K562 (cell line): ENCODE results near the gene OLFM4. TPM values are rescaled to one million over a fixed set of nuclear protein-coding genes. Genes with fewer than 3 reads are reported as not detected.

Experiments
- ATAC-seq: fragments of 200-7000 bp; cut with Tn5 transposase; 3 replicates; pipeline ENCODE4 v1.9.1; 2020; ENCODE audit warnings: moderate library complexity
- BruUV-seq: library from RNA; stranded (reverse); fragments of 400-500 nt; replicated peaks from 2 replicates; lab custom pipeline; 2021; lab: Mats Ljungman, UMichigan
- CTCF ChIA-PET: fragments of 300-600 bp; formaldehyde crosslinking; extraction: SDS; loops from one replicate; lab custom pipeline; 2021; ENCODE audit warnings: low intra/inter-chr PET ratio; lab: Yijun Ruan, JAX
- POLR2A ChIA-PET: fragments of 300-600, 350-650 bp; sonication (Branson Sonifier 250); formaldehyde crosslinking; extraction: SDS; loops from one replicate; lab custom pipeline; 2021; ENCODE audit warnings: antibody characterized with exemption, inconsistent platforms; lab: Yijun Ruan, JAX
- DNase-seq, 4 experiments: peaks; one replicate each; pipeline versions ENCODE4 v3.0.0 to v3.0.0-alpha.2; 2011 to 2018; ENCODE audit warnings: low spot score in 3 of 4, mixed read lengths in 3 of 4; ENCODE audit errors: extremely low read depth in 1 of 4
- FAIRE-seq: peaks from 2 replicates; lab custom pipeline; 2011; peaks lifted over from hg19 to GRCh38; lab: Jason Lieb, UNC
- H2AFZ ChIP-seq: 2 replicates; pipeline ENCODE4 v1.6.0; 2011; ENCODE audit warnings: low read depth, low read length, control low read depth, inconsistent platforms
- H3K27ac ChIP-seq: fragments of 200-600 bp; 3 replicates; pipeline ENCODE4 v1.8.0; 2011; ENCODE audit warnings: low read depth, mild to moderate bottlenecking, control low read depth, inconsistent platforms, low read length, moderate library complexity, mixed read lengths; ENCODE audit errors: extremely low read depth
- H3K27me3 ChIP-seq, 2 experiments: fragments of 300-600 bp in 1 of 2; 2 replicates in 1 of 2; 3 replicates in 1 of 2; pipeline versions ENCODE4 v1.6.0 to v1.8.0; 2011; ENCODE audit warnings: inconsistent platforms in 2 of 2, low read length in 2 of 2, mild to moderate bottlenecking in 1 of 2, mixed read lengths in 1 of 2, moderate library complexity in 1 of 2; ENCODE audit not compliant: control insufficient read depth in 2 of 2, insufficient read depth in 2 of 2
- H3K36me3 ChIP-seq: fragments of 300-600 bp; 3 replicates; pipeline ENCODE4 v1.8.0; 2011; ENCODE audit warnings: mild to moderate bottlenecking, low read length, inconsistent platforms; ENCODE audit not compliant: control insufficient read depth, insufficient read depth
- H3K4me1 ChIP-seq, 2 experiments: fragments of 200-600 bp in 1 of 2; replicated peaks in 1 of 2; 2 replicates in 1 of 2; 3 replicates in 1 of 2; pipeline versions ENCODE4 v1.5.1 to v1.8.0; 2011; ENCODE audit warnings: inconsistent platforms in 2 of 2, low read length in 2 of 2, mild to moderate bottlenecking in 1 of 2, mixed read lengths in 1 of 2, moderate library complexity in 1 of 2; ENCODE audit not compliant: control insufficient read depth in 2 of 2, insufficient read depth in 2 of 2
- H3K4me2 ChIP-seq: 2 replicates; pipeline ENCODE4 v1.6.1; 2011; ENCODE audit warnings: low read length, control low read depth, inconsistent platforms, mixed read lengths; ENCODE audit not compliant: insufficient read depth
- H3K4me3 ChIP-seq: fragments of 200-600 bp; sonication (generic), shearing (Covaris generic); 2 replicates; pipeline ENCODE4 v1.5.1; 2016; ENCODE audit warnings: control low read depth, inconsistent platforms
- H3K79me2 ChIP-seq: fragments of 200-600 bp; 3 replicates; pipeline ENCODE4 v1.8.0; 2011; ENCODE audit warnings: low read length, inconsistent platforms; ENCODE audit not compliant: control insufficient read depth, insufficient read depth
- H3K9ac ChIP-seq, 2 experiments: 2 replicates each; pipeline versions ENCODE4 v1.6.0 to v1.6.1; 2011; ENCODE audit warnings: low read depth in 2 of 2, low read length in 2 of 2, control low read depth in 1 of 2, inconsistent platforms in 1 of 2, mild to moderate bottlenecking in 1 of 2, mixed read lengths in 1 of 2; ENCODE audit not compliant: insufficient read depth in 1 of 2
- H3K9me1 ChIP-seq: one replicate; pipeline ENCODE4 v1.6.0; 2011; ENCODE audit warnings: inconsistent platforms, mild to moderate bottlenecking, low read length, moderate library complexity; ENCODE audit not compliant: control insufficient read depth, insufficient read depth
- H3K9me3 ChIP-seq: replicated peaks from 2 replicates; pipeline ENCODE4 v1.5.1; 2011; ENCODE audit warnings: low read depth, low read length, inconsistent platforms; ENCODE audit not compliant: control insufficient read depth, insufficient read depth
- H4K20me1 ChIP-seq: replicated peaks from 2 replicates; pipeline ENCODE4 v1.6.1; 2011; ENCODE audit warnings: low read length, inconsistent platforms, mixed read lengths; ENCODE audit not compliant: control insufficient read depth, insufficient read depth
- BHLHE40 ChIP-seq: IDR thresholded peaks from 2 replicates; pipeline ENCODE4 v1.6.1; 2011; ENCODE audit warnings: low read length, improper control_type of control experiment
- BMI1 ChIP-seq: fragments of 150-350 bp; IDR thresholded peaks from 2 replicates; pipeline ENCODE4 v1.6.1; 2014; ENCODE audit warnings: low read length
- CHAMP1 ChIP-seq: fragments of 450-650 bp; IDR thresholded peaks from 2 replicates; pipeline ENCODE4 v1.6.1; 2016; ENCODE audit warnings: mild to moderate bottlenecking
- CUX1 ChIP-seq: fragments of 200-800 bp; sonication (Bioruptor generic); IDR thresholded peaks from 2 replicates; pipeline ENCODE4 v1.6.1; 2016; ENCODE audit warnings: missing genetic modification characterization, missing compliant biosample characterization
- FIP1L1 ChIP-seq: fragments of 200-400 bp; formaldehyde crosslinking; IDR thresholded peaks from 2 replicates; pipeline ENCODE4 v1.6.1; 2018; ENCODE audit warnings: mild to moderate bottlenecking, low read depth, low read length; ENCODE audit not compliant: poor library complexity, severe bottlenecking
- ZBTB11 ChIP-seq, 3 experiments: fragments of 200-800 bp in 1 of 3; fragments of 250-450 bp in 1 of 3; fragments of 450-650 bp in 1 of 3; sonication (Bioruptor Pico) in 1 of 3; sonication (Bioruptor generic) in 1 of 3; formaldehyde crosslinking in 1 of 3; IDR thresholded peaks; 2 replicates each; pipeline versions ENCODE4 v1.6.1 to v1.8.0; 2016 to 2022; ENCODE audit warnings: mild to moderate bottlenecking in 2 of 3, missing genetic modification characterization in 2 of 3, missing compliant biosample characterization in 1 of 3, moderate library complexity in 1 of 3
- ZNF165 ChIP-seq: fragments of 250-450 bp; sonication (Bioruptor Pico); IDR thresholded peaks from 2 replicates; pipeline ENCODE4 v1.4.0; 2020; ENCODE audit warnings: borderline replicate concordance
- WGBS: fragments of 100-300 bp; shearing (Covaris generic); methylation state at CpG from one replicate; pipeline ENCODE4 v1.1.6; 2016; ENCODE audit warnings: low coverage, mixed read lengths; ENCODE audit not compliant: insufficient coverage; ENCODE audit errors: missing lambda C conversion rate; 5-methylcytosine and 5-hydroxymethylcytosine counted together
- in situ Hi-C: fragments of 300-500 bp; cut with MboI; formaldehyde crosslinking; loops from 4 replicates; pipeline ENCODE4 v1.15.0; 2018; ENCODE audit warnings: inconsistent platforms, mixed read lengths
- intact Hi-C: fragments of 100-400 bp; cut with micrococcal nuclease; formaldehyde crosslinking; loops from 2 replicates; pipeline ENCODE4 v1.14.2; 2022
- polyA plus RNA-seq, 8 experiments: library from polyadenylated mRNA; depleted of rRNA in 4 of 8; stranded (reverse) in 5 of 8; unstranded in 3 of 8; fragments of >200 nt; fragmentation: Nextera tagmentation in 2 of 8; fragmentation: Illumina TruSeq in 1 of 8; extraction: Ambion mirVana in 2 of 8; extraction: Trizol in 1 of 8; gene quantifications; 2 replicates each; pipeline versions ENCODE4 v1.2.1 to v1.2.3, GENCODE V29; 2011 to 2014; ENCODE audit warnings: inconsistent platforms in 1 of 8, missing spikeins in 1 of 8
- total RNA-seq, 7 experiments: library from RNA; depleted of rRNA in 6 of 7; stranded (reverse); fragments of >200 nt in 6 of 7; fragmentation: Illumina TruSeq in 2 of 7; extraction: Trizol in 2 of 7; gene quantifications; 2 replicates each; pipeline versions ENCODE4 v1.2.1 to v1.2.3, GENCODE V29; 2011 to 2021; ENCODE audit warnings: low replicate concordance in 1 of 7

Gene OLFM4
- total and polyA plus RNA-seq, 9 of the 15 experiments (the other 6 are each of a cell fraction or from before 2014, with no cell fraction given), result not detected

GRCh38 chr13:53073711-53074110 lies 45.1 kb downstream of the OLFM4 start (continued):
- no peak for TF ChIP-seq CUX1 (CRISPR knock-in tag)

GRCh38 chr13:53074114-53074513 lies 45.5 kb downstream of the OLFM4 start:
- in situ Hi-C loops, result no loop called here
- FAIRE-seq (no peak), DNase-seq (no peak), ATAC-seq (no peak)
- no peak for TF ChIP-seq FIP1L1
- no peak for TF ChIP-seq BMI1
- no peak for TF ChIP-seq ZBTB11 (CRISPR knock-in tag; IDR thresholded peaks at IDR 0.05)
- no peak for TF ChIP-seq BHLHE40
- TF ChIP-seq CHAMP1, result no peak
- TF ChIP-seq ZNF165 (CRISPR knock-in tag), result no peak
- no peaks in the 10 kb centered on the region for H3K36me3 ChIP-seq
- H3K4me3 ChIP-seq, result no peak overlapping the region
- POLR2A ChIA-PET, result no interaction called here
- no peak overlapping the region for H3K27ac ChIP-seq
- 2% methylated on average over 5 of the region's 5 CpGs for WGBS
- H3K9ac ChIP-seq, result no peak overlapping the region
- H4K20me1 ChIP-seq, result no peaks in the 10 kb centered on the region
- no peaks in the 10 kb centered on the region for H3K9me1 ChIP-seq
- no peaks in the 10 kb centered on the region for H3K27me3 ChIP-seq
- intact Hi-C loops, result no loop called here
- H3K4me1 ChIP-seq, result no peaks in the 10 kb centered on the region
- no TSS peak for BruUV-seq
- H2AFZ ChIP-seq, result no peak overlapping the region
- CTCF ChIA-PET, result no interaction called here
- H3K9me3 ChIP-seq, result no peaks in the 10 kb centered on the region
- no peak overlapping the region for H3K4me2 ChIP-seq
- no peaks in the 10 kb centered on the region for H3K79me2 ChIP-seq
